ENCODE measurements around the gene TRMT44.
"Not testable (repeated sequence)": the region's sequence is repeated elsewhere in the genome, so short reads cannot be mapped to it uniquely, and the experiment has no call there.

Gene TRMT44

GRCh38 chr4:8471211-8471875 is 30.8 kb downstream of the TRMT44 start:
- no peak for DNase-seq

GRCh38 chr4:8472158-8472688 is 31.6 kb downstream of the TRMT44 start:
- DNase-seq = no peak

- DNase-seq = no peak
These were observed 32.2 kb downstream of the TRMT44 start for GRCh38 chr4:8472689-8473197.

- no peak for DNase-seq
These were observed 32.8 kb downstream of the TRMT44 start for GRCh38 chr4:8473198-8473919.

- no peak for DNase-seq
These were observed 33.5 kb downstream of the TRMT44 start for GRCh38 chr4:8473920-8474590.

GRCh38 chr4:8474856-8475255 is 34.3 kb downstream of the TRMT44 start:
- no peak for DNase-seq

- DNase-seq = no peak
These were observed 35.4 kb downstream of the TRMT44 start for GRCh38 chr4:8475751-8476575.

GRCh38 chr4:8477095-8477635 is 36.6 kb downstream of the TRMT44 start:
- DNase-seq = no peak

GRCh38 chr4:8477676-8478075 is 37.1 kb downstream of the TRMT44 start:
- no peak for DNase-seq

GRCh38 chr4:8478371-8478770 is 37.8 kb downstream of the TRMT44 start:
- DNase-seq = no peak

- no peak for DNase-seq
These were observed 38.5 kb downstream of the TRMT44 start for GRCh38 chr4:8478801-8479744.

- no peak for DNase-seq
These were observed 39.6 kb downstream of the TRMT44 start for GRCh38 chr4:8480221-8480620.

GRCh38 chr4:8486643-8487042 is 46.1 kb downstream of the TRMT44 start:
- DNase-seq = not testable (repeated sequence)

- DNase-seq = no peak
These were observed 48.3 kb downstream of the TRMT44 start for GRCh38 chr4:8488791-8489369.

GRCh38 chr4:8491478-8491877 is 50.9 kb downstream of the TRMT44 start:
- not testable (repeated sequence) for DNase-seq

GRCh38 chr4:8492174-8492573 is 51.6 kb downstream of the TRMT44 start:
- DNase-seq = no peak

- DNase-seq = no peak
These were observed 52.9 kb downstream of the TRMT44 start for GRCh38 chr4:8493484-8493883.

GRCh38 chr4:8494218-8494617 is 53.6 kb downstream of the TRMT44 start:
- no peak for DNase-seq

GRCh38 chr4:8494983-8495548 is 54.5 kb downstream of the TRMT44 start:
- DNase-seq = no peak

- no peak for DNase-seq
These were observed 55.2 kb downstream of the TRMT44 start for GRCh38 chr4:8495803-8496202.
